HG03575 (cell line): ENCODE results near the gene SLC32A1.
A peak's percentile ranks its signal among the peaks of the same experiment; 100 is the strongest.

ENCODE experiments used
- ATAC-seq: cut with Tn5 transposase; IDR thresholded peaks from one replicate; pipeline ENCODE4 v1.9.1; 2021; ENCODE audit not compliant: unreplicated experiment, insufficient number of reproducible peaks, low FRiP score; ENCODE audit errors: extremely low read depth

Gene SLC32A1

GRCh38 chr20:38748097-38748860 is 24.0 kb downstream of the SLC32A1 start, which contains the start of gene ACTR5:
TSS of gene ACTR5 (plus strand) at chr20:38748460. CDS start at chr20:38748479, 19 bp downstream.
- ATAC-seq: peak; percentile 37

- ATAC-seq: no peak
Observed at GRCh38 chr20:38748861-38749149, 24.5 kb downstream of the SLC32A1 start.

GRCh38 chr20:38751360-38751976 is 27.2 kb downstream of the SLC32A1 start:
- no peak for ATAC-seq

- no peak for ATAC-seq
Observed at GRCh38 chr20:38752029-38752428, 27.7 kb downstream of the SLC32A1 start.

GRCh38 chr20:38754924-38755323 is 30.6 kb downstream of the SLC32A1 start:
- ATAC-seq: no peak

- no peak for ATAC-seq
Observed at GRCh38 chr20:38755324-38755910, 31.1 kb downstream of the SLC32A1 start.

GRCh38 chr20:38757145-38757775 is 33.0 kb downstream of the SLC32A1 start:
- no peak for ATAC-seq

- ATAC-seq: no peak
Observed at GRCh38 chr20:38759106-38759505, 34.8 kb downstream of the SLC32A1 start.

- ATAC-seq: no peak
Observed at GRCh38 chr20:38760978-38761377, 36.7 kb downstream of the SLC32A1 start.

- no peak for ATAC-seq
Observed at GRCh38 chr20:38762174-38762573, 37.9 kb downstream of the SLC32A1 start.

- no peak for ATAC-seq
Observed at GRCh38 chr20:38763616-38764015, 39.3 kb downstream of the SLC32A1 start.

- ATAC-seq: no peak
Observed at GRCh38 chr20:38764567-38765318, 40.5 kb downstream of the SLC32A1 start.

GRCh38 chr20:38766071-38766470 is 41.8 kb downstream of the SLC32A1 start:
- no peak for ATAC-seq

- no peak for ATAC-seq
Observed at GRCh38 chr20:38769376-38770295, 45.4 kb downstream of the SLC32A1 start.

- ATAC-seq: no peak
Observed at GRCh38 chr20:38770546-38770945, 46.3 kb downstream of the SLC32A1 start.

- ATAC-seq: no peak
Observed at GRCh38 chr20:38770970-38771369, 46.7 kb downstream of the SLC32A1 start.

GRCh38 chr20:38771621-38772020 is 47.3 kb downstream of the SLC32A1 start:
- no peak for ATAC-seq

GRCh38 chr20:38774167-38774566 is 49.9 kb downstream of the SLC32A1 start:
- no peak for ATAC-seq
